ENCODE results near the gene FAM156B.
"Not testable (repeated sequence)": the region's sequence is repeated elsewhere in the genome, so short reads cannot be mapped to it uniquely, and the experiment has no call there.

The FAM156B gene

DNA sequence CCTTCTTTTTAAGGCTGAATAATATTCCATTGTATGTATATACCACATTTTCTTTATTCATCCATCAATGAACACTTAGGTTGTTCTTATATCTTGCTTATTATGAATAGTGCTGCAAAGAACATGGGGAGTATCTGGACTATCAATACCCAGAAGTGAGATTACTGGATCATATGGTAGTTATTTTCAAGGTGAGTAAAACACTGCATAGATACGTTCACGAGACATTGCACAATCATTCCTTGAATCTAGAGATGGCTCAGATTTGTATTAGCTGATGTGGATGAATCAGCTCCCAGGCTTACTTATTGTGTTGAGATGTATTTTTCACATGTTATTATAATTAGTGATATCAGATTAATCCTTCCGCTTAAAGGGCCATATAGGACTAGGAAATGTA is 17.6 kb downstream of the FAM156B start:
- intact Hi-C loops (cut with DNase I): not testable (repeated sequence)

DNA sequence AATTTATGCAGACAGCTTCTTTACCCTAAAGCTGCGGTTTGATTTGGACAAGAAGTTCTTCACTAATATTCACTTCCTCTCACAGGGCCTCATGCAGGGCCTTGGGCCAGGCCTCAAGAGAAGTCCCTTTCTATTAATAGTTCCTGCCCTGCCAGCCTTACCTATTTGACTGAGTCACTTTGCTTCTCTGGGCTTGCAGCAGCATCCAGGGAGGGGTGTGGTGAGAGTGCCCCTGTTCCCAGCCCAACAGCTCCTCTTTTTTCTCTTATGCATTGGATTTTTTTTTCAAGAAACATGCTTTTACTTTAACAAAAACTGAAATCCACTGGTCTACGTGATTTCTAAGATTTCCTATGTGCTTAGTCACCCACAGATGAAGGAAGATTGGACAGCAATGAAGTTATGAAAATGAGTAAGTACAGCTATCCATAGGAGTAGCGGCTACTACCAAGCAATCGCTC is 26.7 kb downstream of the FAM156B start:
- DNase-seq: no peak
- intact Hi-C loops (cut with DNase I): no loop called here

More for the DNA sequence above, 17.6 kb downstream of the FAM156B start:
- not testable (repeated sequence) for DNase-seq

DNA sequence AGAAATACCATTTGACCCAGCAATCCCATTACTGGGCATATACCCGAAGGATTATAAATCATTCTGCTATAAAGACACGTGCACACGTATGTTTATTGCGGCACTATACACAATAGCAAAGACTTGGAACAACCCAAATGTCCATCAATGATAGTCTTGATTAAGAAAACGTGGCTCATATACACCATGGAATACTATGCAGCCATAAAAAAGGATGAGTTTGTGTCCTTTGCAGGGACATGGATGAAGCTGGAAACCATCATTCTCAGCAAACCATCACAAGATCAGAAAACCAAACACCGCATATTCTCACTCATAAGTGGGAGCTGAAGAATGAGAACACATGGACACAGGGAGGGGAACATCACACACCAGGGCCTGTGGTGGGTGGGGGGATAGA is 33.1 kb downstream of the FAM156B start:
- DNase-seq; intact Hi-C loops (cut with DNase I): not testable (repeated sequence)

DNA sequence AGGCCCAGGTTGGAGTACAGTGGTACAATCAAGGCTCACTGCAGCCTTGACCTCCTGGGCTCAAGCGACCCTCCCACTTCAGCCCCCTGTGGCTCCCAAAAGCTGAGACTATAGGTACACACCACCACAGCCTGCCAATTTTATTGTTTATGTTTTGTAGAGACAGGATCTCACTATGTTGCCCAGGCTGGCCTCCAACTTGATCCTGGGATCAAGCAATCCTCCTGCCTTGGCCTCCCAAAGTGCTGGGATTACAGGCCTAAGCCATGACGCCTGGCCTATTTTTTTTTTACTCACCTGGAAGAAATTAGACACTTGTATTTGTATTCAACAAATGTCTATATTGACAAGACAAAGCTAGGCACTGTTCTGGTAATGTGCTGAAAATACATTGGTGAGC is 36.1 kb downstream of the FAM156B start:
- DNase-seq: no peak
- intact Hi-C loops (cut with DNase I): no loop called here

DNA sequence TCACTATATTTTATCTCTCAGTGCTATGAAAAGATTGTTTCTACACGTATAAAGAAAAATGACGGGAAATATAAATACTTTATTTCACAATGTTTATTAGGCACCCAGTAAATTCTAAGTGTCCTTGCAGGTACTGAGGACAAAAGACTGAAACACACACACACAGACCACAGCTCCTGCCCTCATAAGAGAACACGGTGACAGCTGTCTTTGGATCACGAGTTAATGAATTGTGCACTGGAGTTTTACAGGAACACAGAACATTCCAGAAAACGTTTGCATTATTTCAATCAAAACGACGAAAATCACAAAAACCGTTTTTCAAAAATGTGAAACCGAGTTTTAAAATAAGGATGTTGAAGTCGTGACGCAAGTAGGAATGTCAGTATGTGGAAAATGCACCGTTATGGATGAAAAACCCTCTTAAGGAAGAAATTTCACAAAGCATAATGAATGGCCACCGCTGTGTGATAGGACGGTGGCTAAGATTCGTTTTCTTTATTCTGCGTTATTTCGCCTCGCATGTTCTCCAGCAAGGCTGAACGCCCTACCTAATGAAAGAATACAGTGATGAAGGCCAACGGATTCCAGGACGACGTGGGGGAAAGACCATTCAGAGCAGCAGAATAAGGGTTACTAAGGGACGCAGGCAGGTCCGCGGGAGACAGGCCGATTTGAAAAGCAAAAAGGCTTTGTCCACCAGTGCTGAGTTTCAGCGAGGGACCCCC is 37.0 kb downstream of the FAM156B start:
- DNase-seq: no peak
- intact Hi-C loops (cut with DNase I): no loop called here

DNA sequence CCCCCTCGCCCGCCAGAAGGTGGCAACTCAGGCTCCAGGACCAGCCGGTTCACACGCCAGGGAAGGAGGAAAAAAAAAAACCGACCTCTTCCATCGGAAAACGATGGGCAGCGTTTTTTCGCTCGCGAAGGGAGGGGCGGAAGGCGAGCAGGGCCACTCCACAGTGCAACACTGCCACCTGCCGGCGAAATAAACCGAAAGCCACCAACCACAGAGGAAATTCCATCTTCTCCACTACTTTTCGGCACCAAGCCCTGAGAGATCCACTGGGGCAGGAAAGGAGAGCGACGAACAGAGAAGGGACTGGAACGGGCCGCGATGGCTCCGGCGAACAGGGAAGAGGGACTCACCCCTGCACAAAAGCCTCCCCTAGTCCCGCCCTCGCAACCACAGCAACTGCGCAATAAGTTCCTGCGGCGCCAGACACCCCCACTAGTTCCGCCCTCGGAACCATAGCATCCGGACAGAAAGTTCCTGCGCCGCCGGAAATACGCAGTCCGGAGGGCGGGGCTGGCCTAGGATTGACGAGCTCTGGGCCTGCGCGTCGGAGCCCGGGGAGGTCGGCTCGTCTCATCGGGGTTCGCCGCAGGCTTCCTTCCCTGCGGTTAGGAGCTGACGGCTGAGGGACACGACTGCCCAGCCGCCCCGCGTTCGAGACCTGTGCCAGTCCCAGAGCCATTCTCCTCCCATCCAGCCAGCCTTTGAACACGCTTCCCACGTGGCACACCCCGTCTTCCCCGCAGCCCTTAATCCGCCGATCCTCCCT is 37.8 kb downstream of the FAM156B start:
- peak; percentile 83 to 99 (median 96) for DNase-seq
- intact Hi-C loops (cut with DNase I): no loop called here

DNA sequence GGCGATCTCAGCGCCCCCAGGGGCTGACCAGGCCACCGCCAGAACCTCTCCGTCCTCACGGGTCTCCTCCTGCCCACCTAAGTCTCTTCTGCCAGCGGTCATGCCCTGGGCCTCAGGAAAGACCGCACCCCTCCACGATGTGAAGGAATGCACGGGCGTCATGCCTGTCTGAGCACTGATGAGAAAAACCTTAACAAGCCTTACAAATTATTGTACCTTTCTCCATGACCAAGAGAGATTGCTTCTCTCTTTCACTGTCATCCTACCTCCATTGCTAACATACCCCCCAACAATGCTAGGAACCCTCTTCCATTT is 38.3 kb downstream of the FAM156B start:
- DNase-seq; intact Hi-C loops (cut with DNase I): not testable (repeated sequence)

DNA sequence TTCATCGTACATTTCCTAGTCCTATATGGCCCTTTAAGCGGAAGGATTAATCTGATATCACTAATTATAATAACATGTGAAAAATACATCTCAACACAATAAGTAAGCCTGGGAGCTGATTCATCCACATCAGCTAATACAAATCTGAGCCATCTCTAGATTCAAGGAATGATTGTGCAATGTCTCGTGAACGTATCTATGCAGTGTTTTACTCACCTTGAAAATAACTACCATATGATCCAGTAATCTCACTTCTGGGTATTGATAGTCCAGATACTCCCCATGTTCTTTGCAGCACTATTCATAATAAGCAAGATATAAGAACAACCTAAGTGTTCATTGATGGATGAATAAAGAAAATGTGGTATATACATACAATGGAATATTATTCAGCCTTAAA is 43.6 kb downstream of the FAM156B start:
- DNase-seq; intact Hi-C loops (cut with DNase I): not testable (repeated sequence)

DNA sequence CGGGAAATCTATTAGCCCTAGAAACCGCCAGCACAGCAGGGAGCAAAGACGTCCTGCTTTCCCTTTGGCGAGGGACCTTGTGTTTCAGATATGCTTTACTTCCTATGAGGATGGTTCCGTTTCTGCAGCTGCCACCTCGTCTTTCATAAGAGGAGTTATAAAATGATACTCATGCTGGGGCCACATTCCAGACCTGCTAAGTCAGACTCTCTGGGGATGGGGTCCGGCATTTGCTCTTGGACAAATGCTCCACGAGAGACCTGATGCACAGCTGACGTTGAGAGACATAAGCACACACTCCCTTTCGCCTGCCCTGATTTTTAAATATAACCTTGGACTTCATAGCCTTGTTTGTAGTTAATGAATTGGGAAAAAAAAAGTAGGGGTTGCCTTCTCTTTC is 44.6 kb downstream of the FAM156B start:
- DNase-seq; intact Hi-C loops (cut with DNase I): not testable (repeated sequence)

DNA sequence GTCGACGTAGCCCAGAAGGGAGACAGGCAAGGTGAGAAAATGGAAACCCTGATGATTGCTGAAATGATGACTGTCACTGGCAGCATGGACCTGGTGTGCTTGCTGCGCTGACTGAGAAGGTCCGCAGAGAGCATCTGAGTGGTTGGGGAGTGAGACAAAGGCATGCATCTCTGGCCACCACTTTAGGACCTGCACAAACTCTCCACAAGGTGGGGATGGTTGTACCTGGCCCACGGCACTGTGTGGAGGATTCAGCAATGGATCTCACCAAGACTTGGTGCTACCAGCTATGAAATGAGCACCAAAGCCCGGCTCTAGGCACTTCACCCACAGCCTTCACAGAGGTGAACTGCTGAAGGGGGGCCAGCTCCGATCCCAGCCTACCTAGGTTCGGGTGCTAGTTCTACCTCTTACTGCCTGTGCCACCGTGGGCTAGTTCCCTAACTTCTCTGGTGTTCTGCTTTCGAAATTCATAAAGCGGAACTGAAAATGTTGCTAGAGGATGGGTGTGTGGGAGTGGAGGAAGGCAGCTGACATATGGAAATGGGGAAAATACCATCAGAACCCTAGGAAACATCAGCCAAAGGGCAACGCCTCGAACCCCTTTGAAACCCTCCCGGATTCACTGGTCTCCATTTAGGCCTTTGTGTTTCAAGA is 48.8 kb downstream of the FAM156B start:
- intact Hi-C loops (cut with DNase I); DNase-seq: not testable (repeated sequence)

DNA sequence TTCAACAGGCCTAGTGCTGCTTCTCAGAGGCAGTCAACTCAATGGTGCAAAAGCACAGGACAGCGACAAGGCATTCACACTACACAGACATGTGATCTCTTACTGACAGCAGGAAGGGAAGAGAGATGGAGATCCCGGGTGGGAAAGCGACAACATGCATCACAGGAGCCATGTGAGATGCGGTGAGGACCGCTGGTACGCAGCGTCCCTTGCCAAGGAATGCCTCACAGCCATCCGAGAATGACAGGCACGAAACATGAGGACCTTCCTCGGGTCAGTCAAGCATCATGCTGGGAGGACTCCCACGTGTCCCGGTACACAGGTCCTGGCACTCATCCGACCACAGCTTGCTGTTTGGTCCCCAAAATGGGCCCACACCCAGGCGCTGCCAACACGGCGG is 50.4 kb downstream of the FAM156B start:
- intact Hi-C loops (cut with DNase I); DNase-seq: not testable (repeated sequence)

DNA sequence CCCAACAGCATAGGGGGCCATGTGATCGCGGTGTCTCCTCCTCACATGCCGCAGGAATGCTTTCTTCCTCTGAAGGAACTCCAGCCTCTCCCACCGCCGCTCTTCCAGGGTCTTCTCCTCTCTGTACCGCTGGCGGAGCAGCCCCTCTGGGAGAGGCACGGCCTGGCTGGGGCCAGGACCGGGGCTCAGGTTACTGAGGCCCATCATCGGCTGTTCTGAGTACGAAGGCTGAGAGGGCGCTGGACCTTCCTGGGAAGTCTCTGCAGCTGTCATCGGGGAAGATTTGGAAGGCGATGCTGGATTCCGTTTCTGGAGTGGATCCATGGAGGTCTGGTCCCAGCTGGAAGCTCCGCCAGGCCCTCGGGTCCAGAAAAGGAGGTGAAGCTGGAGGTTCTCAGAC is 51.1 kb downstream of the FAM156B start:
- intact Hi-C loops (cut with DNase I); DNase-seq: not testable (repeated sequence)

DNA sequence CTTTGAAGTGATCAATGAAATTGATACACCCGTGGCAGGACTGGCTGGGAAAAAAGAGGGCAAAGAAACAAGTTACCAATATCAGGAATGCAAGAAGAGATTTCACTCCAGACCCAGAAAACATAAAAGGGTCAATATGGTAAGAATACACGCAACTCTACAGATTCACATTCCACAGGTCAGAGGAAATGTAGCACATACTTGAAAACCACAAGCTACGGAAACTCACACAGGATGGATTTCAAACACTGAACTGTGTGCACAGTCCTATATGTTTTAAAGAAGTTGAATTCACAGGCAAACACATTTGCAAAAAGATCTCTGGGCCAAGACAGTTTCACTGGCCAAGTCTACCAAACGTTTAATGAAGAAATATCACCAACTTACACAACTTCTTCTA is 52.2 kb downstream of the FAM156B start:
- DNase-seq; intact Hi-C loops (cut with DNase I): not testable (repeated sequence)

DNA sequence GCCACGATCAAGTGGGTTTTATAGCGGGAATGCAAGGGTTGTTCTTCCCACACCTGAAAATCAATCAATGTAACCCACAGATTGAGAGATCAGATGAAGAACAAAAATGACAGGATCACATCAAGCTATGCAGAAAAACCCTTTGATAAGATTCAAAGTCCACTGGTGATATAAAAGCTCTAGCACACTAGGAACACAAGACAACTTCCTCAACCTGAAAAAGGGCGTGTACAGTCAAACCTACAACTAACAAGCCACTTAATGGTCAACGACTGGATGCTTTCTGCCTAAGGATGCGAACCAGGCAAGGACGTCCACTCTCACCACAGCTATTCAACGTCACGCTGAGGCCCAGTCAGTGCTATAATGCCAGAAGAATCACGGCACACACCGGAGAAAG is 52.8 kb downstream of the FAM156B start:
- intact Hi-C loops (cut with DNase I); DNase-seq: not testable (repeated sequence)
